GM12878 (cell line): ENCODE data around the gene ERMARD.

ENCODE experiments used
- BCLAF1 ChIP-seq: fragments of 450-650 bp; IDR thresholded peaks from 2 replicates; pipeline ENCODE4 v1.6.1; 2017; ENCODE audit warnings: antibody characterized with exemption, mild to moderate bottlenecking, moderate library complexity
- CTCF ChIP-seq, 3 experiments: IDR thresholded peaks in 2 of 3; conservative IDR thresholded peaks in 1 of 3; 2 replicates each; pipeline ENCODE4 v1.5.1; 2011; ENCODE audit warnings: low read depth in 3 of 3, low read length in 3 of 3, mild to moderate bottlenecking in 3 of 3, control low read depth in 2 of 3, moderate library complexity in 2 of 3, inconsistent platforms in 1 of 3, mixed read lengths in 1 of 3; ENCODE audit not compliant: control insufficient read depth in 2 of 3, insufficient read depth in 1 of 3; ENCODE audit errors: extremely low read depth in 1 of 3
- KDM1A ChIP-seq: fragments of 200-600 bp; sonication (generic); IDR thresholded peaks from 2 replicates; pipeline ENCODE4 v1.6.1; 2016; ENCODE audit warnings: borderline replicate concordance
- POLR2A ChIP-seq: IDR thresholded peaks from 2 replicates; pipeline ENCODE4 v1.6.1; 2011; ENCODE audit warnings: low read depth, mild to moderate bottlenecking, low read length
- ZBED1 ChIP-seq: IDR thresholded peaks from 2 replicates; pipeline ENCODE4 v1.6.1; 2016; ENCODE audit warnings: borderline replicate concordance
- ZNF217 ChIP-seq: fragments of 450-650 bp; IDR thresholded peaks from 2 replicates; pipeline ENCODE4 v1.6.1; 2017; ENCODE audit warnings: antibody characterized with exemption, mild to moderate bottlenecking

- TF ChIP-seq KDM1A = no peak
- no peak for TF ChIP-seq ZNF217
- no peak for TF ChIP-seq POLR2A
- no peak for TF ChIP-seq ZBED1
- no peak for TF ChIP-seq CTCF (IDR thresholded peaks at IDR 0.05 in 2 of 3, conservative IDR thresholded peaks at IDR 0.05 in 1 of 3; ENCODE audit: control insufficient read depth in 2 of 3, extremely low read depth in 1 of 3, insufficient read depth in 1 of 3, low read depth in 3 of 3, low read length in 3 of 3)
- TF ChIP-seq BCLAF1 = no peak
These were observed 65.6 kb downstream of the ERMARD start for GRCh38 chr6:169816975-169817374.
